ENCODE results near the gene CDH4.

- TF ChIP-seq CTCF (conservative IDR thresholded peaks at IDR 0.05) (no peak), EZH2 (IDR thresholded peaks at IDR 0.05; ENCODE audit: low read depth) (no peak)
Observed at GRCh38 chr20:61354901-61355495, 102.9 kb downstream of the CDH4 start.
